ENCODE measurements around the gene STRN4. TPM values are rescaled to one million over a fixed set of nuclear protein-coding genes. Genes with fewer than 3 reads are reported as not detected.
A peak's percentile ranks its signal among the peaks of the same experiment; 100 is the strongest.

STRN4 gene
- total and polyA plus RNA-seq, 9 of the 15 experiments (the other 6 are each of a cell fraction or from before 2014, with no cell fraction given) = 0.62 to 83.7 (median 36.9) TPM

DNA sequence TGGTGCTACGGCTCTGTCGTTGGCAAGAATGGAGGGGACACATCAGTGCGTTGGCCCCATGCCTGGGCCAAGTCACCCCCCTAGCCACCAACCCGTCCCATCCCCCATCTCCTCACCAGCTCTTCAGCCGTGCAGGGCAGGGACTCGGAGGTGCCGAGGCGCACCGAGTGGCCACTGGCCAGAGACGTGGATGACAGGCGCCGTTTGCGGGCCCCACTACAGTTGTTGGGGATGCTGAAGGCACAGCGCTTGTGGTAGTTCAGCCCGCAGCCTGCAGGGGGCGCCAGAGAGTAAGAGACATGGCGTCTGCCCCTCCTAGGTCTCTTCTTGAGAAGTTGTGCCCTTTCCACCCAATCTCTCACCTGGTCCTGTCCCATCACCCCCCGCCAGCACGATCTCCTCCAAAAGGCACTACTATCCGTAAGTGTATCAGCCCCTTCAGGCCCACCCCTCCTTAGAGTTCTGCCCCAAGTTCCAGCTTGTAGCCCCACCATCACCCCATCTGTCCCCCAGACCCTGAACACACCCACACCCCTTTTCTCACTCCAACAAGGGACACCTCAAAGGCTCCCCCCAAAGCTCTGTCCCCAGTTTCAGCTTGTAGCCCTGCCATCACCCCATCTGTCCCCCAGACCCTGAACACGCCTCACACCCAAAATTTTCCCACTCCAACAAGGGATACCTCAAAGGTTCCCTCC is 41.7 kb downstream of the STRN4 start (continued):
- TF ChIP-seq SNRNP70 (optimal IDR thresholded peaks at IDR 0.05; ENCODE audit: low read depth, low read length) (no peak), MAFF (IDR thresholded peaks at IDR 0.05; ENCODE audit: low read length) (no peak), HDAC3 (IDR thresholded peaks at IDR 0.05; ENCODE audit: borderline replicate concordance, partially characterized antibody) (no peak), HDAC2 (IDR thresholded peaks at IDR 0.05) (no peak), CHD4 (IDR thresholded peaks at IDR 0.05; ENCODE audit: insufficient read depth, insufficient replicate concordance, low read depth, low read length, poor library complexity, severe bottlenecking) (no peak), THRAP3 (IDR thresholded peaks at IDR 0.05; ENCODE audit: borderline replicate concordance) (no peak), ZNF75A (CRISPR knock-in tag; IDR thresholded peaks at IDR 0.05) (no peak), HNRNPL (IDR thresholded peaks at IDR 0.05; ENCODE audit: low read depth, low read length) (no peak), RB1 (IDR thresholded peaks at IDR 0.05; ENCODE audit: low read depth) (peak; percentile 73; the same call in 1 of the 2 replicates), ARID2 (IDR thresholded peaks at IDR 0.05) (peak; percentile 37; the same call in 1 of the 2 replicates), CBX1 (IDR thresholded peaks at IDR 0.05; ENCODE audit: low read depth) (no peak), TOE1 (IDR thresholded peaks at IDR 0.05; ENCODE audit: borderline replicate concordance) (no peak), TOE1 (CRISPR knock-in tag; IDR thresholded peaks at IDR 0.05; ENCODE audit: borderline replicate concordance, low read depth) (no peak), HCFC1 (IDR thresholded peaks at IDR 0.05; ENCODE audit: low read depth, low read length) (no peak), YBX1 (IDR thresholded peaks at IDR 0.05) (no peak), PRPF4 (IDR thresholded peaks at IDR 0.05; ENCODE audit: insufficient read depth, low read depth, low read length, poor library complexity, severe bottlenecking) (no peak), TEAD1 (CRISPR knock-in tag; IDR thresholded peaks at IDR 0.05) (no peak), KDM5B (IDR thresholded peaks at IDR 0.05; ENCODE audit: insufficient replicate concordance, low read depth, low read length) (no peak)
- TF ChIP-seq, protein P1, sequence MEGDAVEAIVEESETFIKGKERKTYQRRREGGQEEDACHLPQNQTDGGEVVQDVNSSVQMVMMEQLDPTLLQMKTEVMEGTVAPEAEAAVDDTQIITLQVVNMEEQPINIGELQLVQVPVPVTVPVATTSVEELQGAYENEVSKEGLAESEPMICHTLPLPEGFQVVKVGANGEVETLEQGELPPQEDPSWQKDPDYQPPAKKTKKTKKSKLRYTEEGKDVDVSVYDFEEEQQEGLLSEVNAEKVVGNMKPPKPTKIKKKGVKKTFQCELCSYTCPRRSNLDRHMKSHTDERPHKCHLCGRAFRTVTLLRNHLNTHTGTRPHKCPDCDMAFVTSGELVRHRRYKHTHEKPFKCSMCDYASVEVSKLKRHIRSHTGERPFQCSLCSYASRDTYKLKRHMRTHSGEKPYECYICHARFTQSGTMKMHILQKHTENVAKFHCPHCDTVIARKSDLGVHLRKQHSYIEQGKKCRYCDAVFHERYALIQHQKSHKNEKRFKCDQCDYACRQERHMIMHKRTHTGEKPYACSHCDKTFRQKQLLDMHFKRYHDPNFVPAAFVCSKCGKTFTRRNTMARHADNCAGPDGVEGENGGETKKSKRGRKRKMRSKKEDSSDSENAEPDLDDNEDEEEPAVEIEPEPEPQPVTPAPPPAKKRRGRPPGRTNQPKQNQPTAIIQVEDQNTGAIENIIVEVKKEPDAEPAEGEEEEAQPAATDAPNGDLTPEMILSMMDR (IDR thresholded peaks at IDR 0.05 in 2 of 3, conservative IDR thresholded peaks at IDR 0.05 in 1 of 3; ENCODE audit: insufficient read depth in 2 of 3, low read depth in 1 of 3, low read length in 3 of 3) = peak; percentile 88 to 91 (median 90)
- TF ChIP-seq, protein P2, sequence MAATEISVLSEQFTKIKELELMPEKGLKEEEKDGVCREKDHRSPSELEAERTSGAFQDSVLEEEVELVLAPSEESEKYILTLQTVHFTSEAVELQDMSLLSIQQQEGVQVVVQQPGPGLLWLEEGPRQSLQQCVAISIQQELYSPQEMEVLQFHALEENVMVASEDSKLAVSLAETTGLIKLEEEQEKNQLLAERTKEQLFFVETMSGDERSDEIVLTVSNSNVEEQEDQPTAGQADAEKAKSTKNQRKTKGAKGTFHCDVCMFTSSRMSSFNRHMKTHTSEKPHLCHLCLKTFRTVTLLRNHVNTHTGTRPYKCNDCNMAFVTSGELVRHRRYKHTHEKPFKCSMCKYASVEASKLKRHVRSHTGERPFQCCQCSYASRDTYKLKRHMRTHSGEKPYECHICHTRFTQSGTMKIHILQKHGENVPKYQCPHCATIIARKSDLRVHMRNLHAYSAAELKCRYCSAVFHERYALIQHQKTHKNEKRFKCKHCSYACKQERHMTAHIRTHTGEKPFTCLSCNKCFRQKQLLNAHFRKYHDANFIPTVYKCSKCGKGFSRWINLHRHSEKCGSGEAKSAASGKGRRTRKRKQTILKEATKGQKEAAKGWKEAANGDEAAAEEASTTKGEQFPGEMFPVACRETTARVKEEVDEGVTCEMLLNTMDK (IDR thresholded peaks at IDR 0.05; ENCODE audit: borderline replicate concordance, insufficient read depth, low read depth, low read length, poor library complexity, severe bottlenecking) = peak; percentile 78
- TF ChIP-seq, protein P3, sequence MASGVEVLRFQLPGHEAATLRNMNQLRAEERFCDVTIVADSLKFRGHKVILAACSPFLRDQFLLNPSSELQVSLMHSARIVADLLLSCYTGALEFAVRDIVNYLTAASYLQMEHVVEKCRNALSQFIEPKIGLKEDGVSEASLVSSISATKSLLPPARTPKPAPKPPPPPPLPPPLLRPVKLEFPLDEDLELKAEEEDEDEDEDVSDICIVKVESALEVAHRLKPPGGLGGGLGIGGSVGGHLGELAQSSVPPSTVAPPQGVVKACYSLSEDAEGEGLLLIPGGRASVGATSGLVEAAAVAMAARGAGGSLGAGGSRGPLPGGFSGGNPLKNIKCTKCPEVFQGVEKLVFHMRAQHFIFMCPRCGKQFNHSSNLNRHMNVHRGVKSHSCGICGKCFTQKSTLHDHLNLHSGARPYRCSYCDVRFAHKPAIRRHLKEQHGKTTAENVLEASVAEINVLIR (CRISPR knock-in tag; IDR thresholded peaks at IDR 0.05) = no peak
